Thyroid gland (tissue), 4 donors: Measurements from ENCODE around the gene STAG1.

ENCODE experiments used
- CTCF ChIP-seq, 6 experiments: fragments of 200-600 bp in 3 of 6; fragments of 450-650 bp in 3 of 6; sonication (generic) in 3 of 6; IDR thresholded peaks; one replicate each; pipeline ENCODE4 v1.5.1; 2016 to 2019; ENCODE audit warnings: antibody characterized with exemption in 6 of 6, mild to moderate bottlenecking in 2 of 6, inconsistent platforms in 1 of 6, moderate library complexity in 1 of 6
- POLR2A ChIP-seq, 2 donors: fragments of 450-650 bp; IDR thresholded peaks; one replicate each; pipeline ENCODE4 v1.6.1; 2017; ENCODE audit warnings: antibody characterized with exemption in 2 of 2, mild to moderate bottlenecking in 2 of 2, moderate library complexity in 1 of 2

GRCh38 chr3:136632625-136633081 is 119.5 kb downstream of the STAG1 start:
- TF ChIP-seq CTCF (IDR thresholded peaks at IDR 0.05) (no peak), POLR2A (IDR thresholded peaks at IDR 0.05) (no peak)
